IMR-90 (cell line): ENCODE measurements around the gene ZBED4. TPM values are rescaled to one million over a fixed set of nuclear protein-coding genes. Genes with fewer than 3 reads are reported as not detected.

Experiments
- ATAC-seq: fragments of 200-7000 bp; cut with Tn5 transposase; 2 replicates; pipeline ENCODE4 v1.9.1; 2020; ENCODE audit warnings: low read depth, mild to moderate bottlenecking, moderate library complexity
- BruUV-seq: library from RNA; stranded (reverse); fragments of 400-500 nt; replicated peaks from 2 replicates; lab custom pipeline; 2021; lab: Mats Ljungman, UMichigan
- CTCF ChIA-PET: fragments of 300-600 bp; formaldehyde crosslinking; extraction: SDS; loops from one replicate; lab custom pipeline; 2021; ENCODE audit warnings: antibody characterized with exemption; lab: Yijun Ruan, JAX
- POLR2A ChIA-PET: fragments of 300-600 bp; sonication (Branson Sonifier 250); formaldehyde crosslinking; loops from one replicate; lab custom pipeline; 2022; ENCODE audit warnings: antibody characterized with exemption; ENCODE audit not compliant: unreplicated experiment; lab: Charles Lee
- DNase-seq: peaks from one replicate; pipeline ENCODE4 v3.0.0; 2013
- H2AFZ ChIP-seq: replicated peaks from 2 replicates; pipeline ENCODE3; 2013; ENCODE audit warnings: low read length, mild to moderate bottlenecking; ENCODE audit not compliant: poor library complexity
- H2AK5ac ChIP-seq: 2 replicates; pipeline ENCODE4 v1.6.1; 2013; ENCODE audit warnings: low read depth, low read length, inconsistent platforms
- H2AK9ac ChIP-seq: replicated peaks from 2 replicates; pipeline ENCODE3; 2013; ENCODE audit warnings: mild to moderate bottlenecking, low read depth, low read length, moderate library complexity; ENCODE audit not compliant: poor library complexity
- H2BK120ac ChIP-seq: 2 replicates; pipeline ENCODE4 v1.6.1; 2013; ENCODE audit warnings: low read depth, low read length, inconsistent platforms
- H2BK15ac ChIP-seq: 3 replicates; pipeline ENCODE4 v1.6.1; 2013; ENCODE audit warnings: low read depth, low read length, inconsistent platforms
- H2BK20ac ChIP-seq: 2 replicates; pipeline ENCODE4 v1.6.1; 2013; ENCODE audit warnings: low read depth, mild to moderate bottlenecking, inconsistent platforms, low read length, moderate library complexity
- H2BK5ac ChIP-seq: 2 replicates; pipeline ENCODE4 v1.6.1; 2013; ENCODE audit warnings: mild to moderate bottlenecking, low read depth, low read length, inconsistent platforms; ENCODE audit not compliant: poor library complexity, severe bottlenecking
- H3K14ac ChIP-seq: replicated peaks from 2 replicates; pipeline ENCODE4 v1.6.1; 2013; ENCODE audit warnings: low read depth, low read length, inconsistent platforms
- H3K18ac ChIP-seq: 2 replicates; pipeline ENCODE4 v1.6.1; 2013; ENCODE audit warnings: low read depth, low read length, control low read depth
- H3K23ac ChIP-seq: 2 replicates; pipeline ENCODE4 v1.6.1; 2013; ENCODE audit warnings: low read depth, low read length, inconsistent platforms
- H3K27ac ChIP-seq: 2 replicates; pipeline ENCODE4 v1.5.1; 2013; ENCODE audit warnings: mild to moderate bottlenecking, control low read depth, low read length; ENCODE audit not compliant: insufficient read depth
- H3K27me3 ChIP-seq: 2 replicates; pipeline ENCODE4 v1.6.1; 2013; ENCODE audit warnings: low read length; ENCODE audit not compliant: control insufficient read depth, insufficient read depth
- H3K36me3 ChIP-seq: 2 replicates; pipeline ENCODE4 v1.6.1; 2013; ENCODE audit warnings: low read length, mixed read lengths; ENCODE audit not compliant: control insufficient read depth, insufficient read depth
- H3K4ac ChIP-seq: 2 replicates; pipeline ENCODE4 v1.6.1; 2013; ENCODE audit warnings: low read depth, low read length, inconsistent platforms
- H3K4me1 ChIP-seq: 2 replicates; pipeline ENCODE4 v1.6.1; 2013; ENCODE audit warnings: low read length, mixed read lengths; ENCODE audit not compliant: control insufficient read depth, insufficient read depth
- H3K4me2 ChIP-seq: 2 replicates; pipeline ENCODE4 v1.6.1; 2013; ENCODE audit warnings: low read depth, mild to moderate bottlenecking, control low read depth, low read length, moderate library complexity
- H3K4me3 ChIP-seq: 2 replicates; pipeline ENCODE4 v1.5.1; 2013; ENCODE audit warnings: low read depth, mild to moderate bottlenecking, control low read depth, low read length, moderate library complexity; ENCODE audit not compliant: insufficient read depth
- H3K56ac ChIP-seq: 2 replicates; pipeline ENCODE4 v1.6.1; 2013; ENCODE audit warnings: low read length, inconsistent platforms; ENCODE audit not compliant: insufficient read depth; ENCODE audit errors: extremely low read depth
- H3K79me1 ChIP-seq, 2 experiments: 2 replicates each; pipeline ENCODE4 v1.6.1; 2013; ENCODE audit warnings: low read length in 2 of 2, inconsistent platforms in 1 of 2, low read depth in 1 of 2
- H3K9ac ChIP-seq: 2 replicates; pipeline ENCODE4 v1.6.1; 2013; ENCODE audit warnings: low read depth, low read length, control low read depth
- H3K9me1 ChIP-seq: 2 replicates; pipeline ENCODE4 v1.6.1; 2013; ENCODE audit warnings: low read length, inconsistent platforms; ENCODE audit not compliant: insufficient read depth
- H3K9me3 ChIP-seq: 2 replicates; pipeline ENCODE4 v1.6.1; 2013; ENCODE audit warnings: low read length; ENCODE audit not compliant: control insufficient read depth, insufficient read depth
- H4K20me1 ChIP-seq: 2 replicates; pipeline ENCODE4 v1.6.1; 2013; ENCODE audit warnings: low read length, inconsistent platforms; ENCODE audit not compliant: insufficient read depth
- H4K5ac ChIP-seq: 2 replicates; pipeline ENCODE4 v1.6.1; 2013; ENCODE audit warnings: mild to moderate bottlenecking, low read depth, low read length, control low read depth
- H4K8ac ChIP-seq, 2 experiments: 2 replicates each; pipeline ENCODE4 v1.6.1; 2013; ENCODE audit warnings: low read depth in 2 of 2, low read length in 2 of 2, control low read depth in 1 of 2, inconsistent platforms in 1 of 2
- H4K91ac ChIP-seq: 2 replicates; pipeline ENCODE4 v1.6.1; 2013; ENCODE audit warnings: low read depth, low read length, inconsistent platforms; ENCODE audit not compliant: insufficient read depth
- BHLHE40 ChIP-seq: fragments of 150-350 bp; IDR thresholded peaks from 2 replicates; pipeline ENCODE4 v1.6.1; 2016; ENCODE audit warnings: mild to moderate bottlenecking, low read depth, low read length
- CEBPB ChIP-seq: IDR thresholded peaks from 2 replicates; pipeline ENCODE4 v1.6.1; 2012; ENCODE audit warnings: low read depth, low read length, improper control_type of control experiment
- CHD1 ChIP-seq: IDR thresholded peaks from 2 replicates; pipeline ENCODE4 v1.6.1; 2012; ENCODE audit warnings: low read depth, low read length, improper control_type of control experiment
- CTCF ChIP-seq: conservative IDR thresholded peaks from 2 replicates; pipeline ENCODE4 v1.5.1; 2012; ENCODE audit warnings: mild to moderate bottlenecking, low read depth, low read length, improper control_type of control experiment
- ELK1 ChIP-seq: fragments of 150-350 bp; IDR thresholded peaks from 2 replicates; pipeline ENCODE4 v1.6.1; 2016; ENCODE audit warnings: low read depth, mild to moderate bottlenecking, low read length, moderate library complexity, borderline replicate concordance
- FOS ChIP-seq: fragments of 150-350 bp; IDR thresholded peaks from 2 replicates; pipeline ENCODE4 v1.6.1; 2016; ENCODE audit warnings: low read depth, low read length
- MAFK ChIP-seq: IDR thresholded peaks from 2 replicates; pipeline ENCODE4 v1.6.1; 2012; ENCODE audit warnings: low read depth, low read length, improper control_type of control experiment
- MAZ ChIP-seq: IDR thresholded peaks from 2 replicates; pipeline ENCODE4 v1.6.1; 2012; ENCODE audit warnings: low read depth, mild to moderate bottlenecking, low read length, improper control_type of control experiment, moderate library complexity, borderline replicate concordance
- MXI1 ChIP-seq: IDR thresholded peaks from 2 replicates; pipeline ENCODE4 v1.6.1; 2012; ENCODE audit warnings: low read depth, mild to moderate bottlenecking, low read length, moderate library complexity, borderline replicate concordance
- NFE2L2 ChIP-seq: fragments of 150-350 bp; IDR thresholded peaks from 2 replicates; pipeline ENCODE4 v1.6.1; 2016; ENCODE audit warnings: low read depth, mild to moderate bottlenecking, low read length
- POLR2A ChIP-seq: IDR thresholded peaks from 2 replicates; pipeline ENCODE4 v1.6.1; 2012; ENCODE audit warnings: mild to moderate bottlenecking, low read depth, low read length
- RAD21 ChIP-seq: IDR thresholded peaks from 2 replicates; pipeline ENCODE4 v1.6.1; 2012; ENCODE audit warnings: low read length, improper control_type of control experiment
- RCOR1 ChIP-seq: IDR thresholded peaks from 2 replicates; pipeline ENCODE4 v1.6.1; 2012; ENCODE audit warnings: mild to moderate bottlenecking, low read length, improper control_type of control experiment; ENCODE audit not compliant: insufficient replicate concordance
- RFX5 ChIP-seq: IDR thresholded peaks from 2 replicates; pipeline ENCODE4 v1.8.0; 2012; ENCODE audit warnings: low read depth, mild to moderate bottlenecking, low read length, moderate library complexity
- SMC3 ChIP-seq: fragments of 150-350 bp; IDR thresholded peaks from 2 replicates; pipeline ENCODE4 v1.6.1; 2016; ENCODE audit warnings: low read depth, mild to moderate bottlenecking, antibody characterized with exemption, low read length, moderate library complexity
- USF2 ChIP-seq: fragments of 150-350 bp; IDR thresholded peaks from 2 replicates; pipeline ENCODE4 v1.6.1; 2017; ENCODE audit warnings: mild to moderate bottlenecking, antibody characterized with exemption, low read length, low read depth
- WGBS, 2 experiments: methylation state at CpG; one replicate each; pipeline versions ENCODE4 v1.1.5 to v1.1.7; 2013; ENCODE audit warnings: missing lambda C conversion rate in 2 of 2; ENCODE audit not compliant: insufficient read length in 1 of 2; ENCODE audit errors: extremely low coverage in 2 of 2; 5-methylcytosine and 5-hydroxymethylcytosine counted together
- dilution Hi-C: fragments of 300-500 bp; cut with HindIII; formaldehyde crosslinking; loops from one replicate; pipeline ENCODE4 v1.14.3; 2018; ENCODE audit warnings: low sequenced_read_pairs; ENCODE audit not compliant: unreplicated experiment
- in situ Hi-C: fragments of 300-500 bp; cut with MboI; formaldehyde crosslinking; loops from 3 replicates; pipeline ENCODE4 v1.14.3; 2019; ENCODE audit warnings: low sequenced_read_pairs, inconsistent platforms, mixed read lengths
- intact Hi-C: fragments of 100-400 bp; cut with micrococcal nuclease; formaldehyde crosslinking; loops from 2 replicates; pipeline ENCODE4 v1.10.0; 2022
- polyA plus RNA-seq, 3 experiments: library from polyadenylated mRNA; depleted of rRNA; stranded (reverse); fragments of >200 nt; gene quantifications; 2 replicates each; pipeline ENCODE4 v1.2.3, GENCODE V29; 2012; ENCODE audit warnings: low replicate concordance in 1 of 3
- total RNA-seq: library from RNA; depleted of rRNA; stranded (reverse); fragments of >200 nt; gene quantifications from 2 replicates; pipeline ENCODE4 v1.2.3, GENCODE V29; 2012

ZBED4 gene
- total and polyA plus RNA-seq, 2 of the 4 experiments (the other 2 are of a cell fraction), result 9.3 to 10.5 TPM

- no peak overlapping the region for H2AK5ac ChIP-seq
- POLR2A ChIA-PET, result no interaction called here
- no peak overlapping the region for H3K4ac ChIP-seq
- peaks cover 26 to 58% of the 10 kb centered on the region in 2 experiments for H3K79me1 ChIP-seq
- no TSS peak for BruUV-seq
- intact Hi-C loops, result no loop called here
- no peak for DNase-seq
- no peak overlapping the region for H3K23ac ChIP-seq
- dilution Hi-C loops, result no loop called here
- no peak overlapping the region for H3K4me3 ChIP-seq
- no peaks in the 10 kb centered on the region for H3K27me3 ChIP-seq
- no peak overlapping the region for H3K4me2 ChIP-seq
- WGBS, 2 experiments, result no CpG with 5 or more reads among the region's 7 CpGs
- CTCF ChIA-PET, result no interaction called here
- no peak for ATAC-seq
- no peak overlapping the region for H2AK9ac ChIP-seq
- no peak overlapping the region for H3K9ac ChIP-seq
- no peak overlapping the region for H4K91ac ChIP-seq
- no peak overlapping the region for H2BK15ac ChIP-seq
- H2BK20ac ChIP-seq, result no peak overlapping the region
- peaks cover 7% of the 10 kb centered on the region for H3K36me3 ChIP-seq
- no peak overlapping the region for H2BK120ac ChIP-seq
- TF ChIP-seq USF2 (no peak), MXI1 (no peak), RCOR1 (no peak), RFX5 (no peak), FOS (no peak), BHLHE40 (no peak), CTCF (no peak), CEBPB (no peak), RAD21 (no peak), POLR2A (no peak), ELK1 (no peak), CHD1 (no peak), NFE2L2 (no peak), MAFK (no peak), MAZ (no peak), SMC3 (no peak)
- peaks cover 49% of the 10 kb centered on the region for H4K20me1 ChIP-seq
- H3K9me3 ChIP-seq, result peaks cover 2% of the 10 kb centered on the region; the same call in 1 of the 2 replicates
- H2BK5ac ChIP-seq, result no peak overlapping the region
- H4K8ac ChIP-seq, result no peak overlapping the region
- no peak overlapping the region for H2AFZ ChIP-seq
- no peak overlapping the region for H3K56ac ChIP-seq
- in situ Hi-C loops, result no loop called here
- H3K4me1 ChIP-seq, result peaks cover 3% of the 10 kb centered on the region; the same call in 1 of the 2 replicates
- H3K18ac ChIP-seq, result no peak overlapping the region
- no peak overlapping the region for H3K14ac ChIP-seq
- H4K5ac ChIP-seq, result no peak overlapping the region
- no peak overlapping the region for H3K27ac ChIP-seq
- H3K9me1 ChIP-seq, result peaks cover 14% of the 10 kb centered on the region
These were observed 24.0 kb downstream of the ZBED4 start for GRCh38 chr22:49877642-49878041.
